NCI-H2029 (cell line): ENCODE results near the gene NAE1.
"Not testable (repeated sequence)": the region's sequence is repeated elsewhere in the genome, so short reads cannot be mapped to it uniquely, and the experiment has no call there.

Experiments used
- DNase-seq: peaks from one replicate; lab custom pipeline; 2025; lab: John Stamatoyannopoulos, UW

NAE1 gene

DNA sequence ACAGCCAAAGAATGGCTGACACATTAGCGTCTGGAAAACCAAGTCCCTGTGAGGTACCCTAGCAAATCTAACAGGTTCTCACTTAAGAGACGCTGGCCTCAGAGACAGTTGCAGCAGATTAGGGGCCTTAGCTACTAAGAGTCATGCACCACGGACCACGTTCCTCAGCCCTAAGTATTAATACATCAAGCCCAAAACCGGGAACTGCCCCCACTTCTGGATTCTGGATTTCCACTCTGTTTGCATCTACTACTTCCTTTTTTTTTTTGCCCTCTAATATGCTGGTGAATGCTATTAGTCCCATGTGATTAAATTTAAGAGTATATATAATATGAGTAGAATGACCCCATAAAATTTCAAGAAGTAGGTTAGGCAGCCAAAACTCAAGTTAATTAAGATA lies 28.6 kb downstream of the NAE1 start:
- DNase-seq, result no peak

DNA sequence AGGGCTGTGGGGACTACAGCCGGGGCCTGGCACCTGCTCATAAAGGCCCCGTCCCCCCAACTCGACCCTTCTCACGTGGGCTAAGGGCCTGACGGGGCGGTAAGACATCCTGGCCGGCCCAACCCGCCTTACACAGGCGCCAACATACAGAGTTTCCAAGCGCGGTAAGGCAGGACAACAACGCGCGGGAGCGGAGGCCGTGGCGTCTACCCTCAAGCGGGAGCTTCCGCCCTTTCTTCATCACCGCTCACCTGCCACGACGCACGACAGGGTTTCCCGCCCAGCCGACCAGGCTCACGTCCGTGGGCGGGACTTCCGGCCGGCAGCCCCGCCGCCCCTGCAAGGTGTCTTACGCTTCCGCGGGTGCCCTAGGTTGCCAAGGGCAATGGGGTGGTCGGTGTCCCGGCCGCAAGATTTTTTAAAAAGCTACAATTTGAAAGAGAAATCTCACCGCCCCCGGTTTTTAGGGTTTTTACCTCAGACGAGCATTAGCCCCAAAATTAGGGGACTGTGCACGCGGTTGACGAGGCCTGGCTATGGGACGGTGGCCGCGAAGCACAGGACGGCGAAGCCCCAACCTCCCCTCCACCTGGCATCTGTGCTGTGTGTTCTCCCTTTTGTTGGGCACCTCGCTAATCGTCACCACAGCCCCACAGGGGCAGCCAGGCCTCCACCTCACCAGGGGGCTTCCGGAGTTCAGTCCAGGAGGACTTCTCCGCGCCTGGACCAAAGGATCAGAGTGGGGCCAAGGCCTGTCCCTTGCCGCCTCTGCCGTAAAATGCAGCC lies 29.3 kb downstream of the NAE1 start, which contains the start of gene TERB1:
TSS of gene TERB1 (minus strand) at position 265 of the 786 bp plus-strand sequence. CDS start 4,786 bp downstream, outside the sequence.
- DNase-seq, result no peak

DNA sequence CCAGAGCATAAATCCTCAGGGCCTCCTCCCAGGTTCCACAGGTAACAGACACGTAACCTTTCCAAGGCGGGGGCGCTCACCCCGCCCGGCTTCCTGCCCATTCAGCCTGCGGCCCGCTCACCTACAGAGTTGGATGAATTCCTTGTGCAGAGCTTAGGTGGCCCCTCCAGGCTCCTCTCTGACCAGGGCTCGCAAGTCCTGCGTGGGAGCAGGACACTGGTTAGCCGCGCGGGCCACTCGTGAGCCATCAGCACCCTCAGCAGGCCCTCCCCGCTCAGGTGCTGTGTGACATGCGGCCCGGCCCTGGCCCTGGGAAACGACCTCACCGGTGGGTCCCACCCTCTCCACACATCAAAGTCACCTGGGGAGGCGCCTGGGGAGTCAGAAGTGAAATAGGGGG lies 29.9 kb downstream of the NAE1 start:
- no peak for DNase-seq

DNA sequence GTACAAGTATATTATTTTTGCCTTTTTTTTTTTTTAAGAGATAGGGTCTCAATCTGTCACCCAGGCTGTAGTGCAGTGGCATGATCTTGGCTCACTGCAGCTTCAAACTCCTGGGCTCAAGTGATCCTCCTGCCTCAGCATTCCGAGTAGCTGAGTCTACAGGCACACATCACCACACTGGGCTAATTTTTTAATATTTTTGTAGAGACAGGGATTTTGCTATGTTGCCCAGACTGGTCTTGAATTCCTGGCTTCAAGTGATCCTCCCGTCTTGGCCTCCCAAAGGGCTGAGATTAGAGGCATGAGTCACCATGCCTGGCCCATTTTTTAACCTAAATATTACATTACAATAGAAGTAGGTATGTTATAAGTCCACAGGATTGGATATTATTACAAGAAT lies 32.6 kb downstream of the NAE1 start:
- DNase-seq, result no peak

DNA sequence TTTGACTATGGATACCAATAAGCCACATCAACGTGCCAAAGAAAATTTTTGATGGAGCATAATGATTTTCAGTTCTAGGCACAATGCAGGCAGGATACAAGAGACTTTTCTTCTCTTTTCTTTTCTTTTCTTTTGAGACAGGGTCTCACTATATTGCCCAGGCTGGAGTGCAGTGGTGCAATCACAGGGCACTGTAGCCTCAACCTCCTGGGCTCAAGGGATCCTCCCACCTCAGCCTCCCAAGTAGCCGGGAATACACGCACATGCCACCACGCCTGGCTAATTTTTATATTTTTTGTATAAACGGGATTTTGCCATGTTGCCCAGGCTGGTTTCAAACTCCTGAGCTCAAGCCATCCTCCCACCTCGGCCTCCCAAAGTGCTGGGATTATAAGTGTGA lies 36.8 kb downstream of the NAE1 start:
- DNase-seq, result not testable (repeated sequence)

DNA sequence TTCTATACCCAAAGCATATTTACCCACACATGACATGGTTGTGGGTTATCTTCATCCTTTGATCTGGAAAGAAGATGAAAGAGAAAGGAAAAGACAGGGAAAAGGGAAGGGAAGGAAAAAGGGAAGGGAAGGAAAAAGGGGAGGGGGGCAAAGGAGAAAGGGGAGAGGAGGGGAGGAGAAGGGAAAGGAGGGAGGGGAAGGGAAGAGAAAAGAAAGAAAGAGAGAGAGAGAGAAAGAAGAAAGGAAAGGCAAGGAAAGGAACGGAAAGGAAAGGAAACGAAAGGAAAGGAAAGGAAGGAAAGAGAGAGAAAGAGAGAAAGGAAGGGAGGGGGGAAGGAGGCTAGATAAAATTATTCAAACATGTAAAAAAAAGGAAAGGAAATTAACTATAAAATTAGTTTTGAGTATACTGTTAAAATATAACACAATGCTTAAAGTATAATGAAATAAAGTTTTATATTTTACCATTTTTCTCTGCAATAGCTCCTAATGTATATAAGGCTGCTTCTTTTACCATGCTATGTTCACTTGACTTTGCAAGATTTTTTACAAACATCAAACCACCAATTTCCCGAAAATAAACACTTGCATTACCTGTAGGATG lies 40.5 kb downstream of the NAE1 start:
- DNase-seq, result no peak

DNA sequence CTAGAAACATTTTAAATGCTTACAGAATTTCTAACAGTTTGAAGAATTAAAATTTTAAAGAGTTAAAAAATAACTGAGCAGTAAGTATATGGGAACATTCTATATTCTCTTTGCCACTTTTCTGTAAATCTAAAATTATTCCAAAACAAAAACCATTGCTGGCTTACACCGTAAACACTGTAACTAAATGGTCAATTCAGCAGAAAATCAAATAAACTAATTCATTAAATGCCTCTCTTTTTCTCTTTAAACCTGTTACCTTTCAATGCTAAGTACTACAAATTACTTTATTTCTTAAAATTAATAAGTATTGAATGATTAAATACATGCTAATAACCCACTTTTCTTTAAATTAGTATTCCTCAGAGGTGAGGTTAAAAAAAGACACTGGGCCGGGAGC lies 43.3 kb downstream of the NAE1 start:
- no peak for DNase-seq

DNA sequence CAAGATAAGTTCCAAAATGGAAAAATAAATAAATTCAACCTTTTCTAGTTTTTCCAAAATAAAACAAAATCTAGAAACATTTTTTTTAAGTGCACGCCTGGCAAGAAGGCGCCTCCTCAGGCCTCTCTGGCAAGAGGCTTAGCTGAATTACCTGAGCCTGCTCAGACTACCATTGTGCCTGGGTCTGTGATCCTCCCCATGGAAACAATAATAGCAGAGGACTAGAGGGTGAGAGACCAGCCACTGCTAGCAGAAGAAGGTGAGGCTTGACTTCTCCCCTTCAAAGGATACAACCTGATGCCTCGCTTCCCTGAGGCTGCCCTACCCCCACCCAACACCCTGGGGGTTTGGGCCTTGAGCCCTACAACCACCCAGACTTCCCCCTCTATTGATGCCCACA lies 44.2 kb downstream of the NAE1 start:
- no peak for DNase-seq

DNA sequence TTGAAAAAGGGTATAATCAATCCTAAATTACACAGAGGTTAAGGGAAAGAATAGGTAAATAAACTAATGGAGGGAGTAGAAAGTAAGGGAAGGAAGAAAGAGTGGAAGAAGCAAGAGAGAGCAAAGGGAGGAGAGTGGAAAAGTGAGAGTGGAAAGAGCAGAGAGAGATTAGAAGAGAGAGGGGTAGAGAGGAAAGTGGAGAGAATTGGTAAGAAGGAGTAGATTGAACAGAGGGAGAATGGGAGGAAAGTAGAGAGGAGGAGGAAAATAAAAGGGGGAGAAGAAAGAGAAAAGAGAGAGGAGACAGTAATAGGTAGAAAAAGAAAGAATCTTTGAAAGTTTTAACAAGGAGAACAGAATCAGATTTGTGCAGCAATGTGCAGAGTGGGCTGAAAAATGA lies 54.3 kb downstream of the NAE1 start:
- DNase-seq, result no peak

DNA sequence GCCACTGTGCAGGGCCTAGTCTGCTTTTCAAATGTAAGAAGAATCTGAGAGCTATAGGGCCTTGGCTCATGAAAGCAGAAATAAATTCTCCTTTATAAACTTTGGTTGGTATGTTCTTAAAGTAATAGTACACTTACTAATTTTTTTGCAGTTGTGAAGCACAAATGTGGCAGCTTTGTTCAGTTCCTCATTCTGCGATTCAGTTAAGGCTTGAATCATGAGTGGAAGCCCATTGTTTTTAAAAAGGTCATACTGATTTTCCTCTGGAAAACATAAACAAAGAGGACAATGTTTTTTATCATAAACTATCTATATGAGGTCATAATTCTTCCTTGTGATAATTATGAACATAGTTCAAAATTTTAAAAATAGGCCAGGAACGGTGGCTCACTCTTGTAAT lies 55.8 kb downstream of the NAE1 start:
- no peak for DNase-seq

DNA sequence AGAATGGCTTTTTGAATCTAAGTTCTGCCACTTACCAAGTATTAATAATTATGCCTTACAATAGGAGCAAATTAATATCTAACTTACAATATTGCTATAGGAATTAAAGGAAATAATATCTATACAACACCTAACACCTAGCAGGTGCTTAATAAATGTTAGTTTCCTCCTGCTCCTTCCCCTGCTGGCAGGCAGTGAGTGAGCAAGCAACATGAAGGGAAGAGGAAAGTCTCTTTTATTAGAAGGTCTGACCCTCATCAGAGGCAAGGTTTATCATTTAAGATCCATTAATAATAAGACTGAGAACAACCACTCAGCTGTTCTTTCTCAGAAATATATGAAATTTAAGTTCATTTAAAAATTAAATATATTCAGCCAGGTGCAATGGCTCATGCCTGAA lies 72.7 kb downstream of the NAE1 start:
- no peak for DNase-seq

DNA sequence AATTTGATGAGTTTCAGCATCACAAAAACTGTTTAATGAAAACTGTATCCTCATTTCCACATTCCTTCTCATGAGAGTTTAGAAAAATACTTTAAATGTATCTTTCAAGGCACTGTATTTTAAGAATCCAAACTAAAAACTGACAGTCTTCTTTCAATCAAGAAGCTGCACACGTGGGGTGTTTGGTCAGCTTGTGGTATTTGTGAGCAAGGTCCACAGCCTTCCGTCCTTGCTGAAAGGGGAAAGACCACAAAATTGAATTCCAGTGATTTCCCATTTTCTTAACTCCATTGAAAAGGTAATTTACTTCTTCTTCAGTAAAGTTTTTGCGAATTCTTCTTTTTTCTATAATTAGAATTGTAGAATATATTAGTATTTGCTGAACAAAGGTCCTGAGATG lies 76.0 kb downstream of the NAE1 start:
- DNase-seq, result no peak

DNA sequence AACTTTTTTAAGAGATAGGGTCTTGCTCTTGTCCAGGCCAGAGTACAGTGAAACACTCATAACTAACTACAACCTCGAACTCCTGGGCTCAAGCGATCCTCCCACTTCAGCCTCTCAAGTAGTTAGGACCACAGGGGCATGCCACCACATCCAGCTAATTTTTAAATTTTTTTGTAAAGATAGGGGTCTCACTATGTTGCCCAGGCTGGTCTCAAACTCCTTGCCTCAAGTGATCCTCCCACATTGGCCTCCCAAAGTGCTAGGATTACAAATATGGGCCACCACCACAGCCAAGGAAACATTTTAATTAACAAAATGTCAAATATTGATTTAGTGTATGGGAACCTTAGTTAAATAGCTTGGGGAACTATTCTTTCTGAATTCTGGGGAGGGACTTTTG lies 76.6 kb downstream of the NAE1 start:
- DNase-seq, result no peak

DNA sequence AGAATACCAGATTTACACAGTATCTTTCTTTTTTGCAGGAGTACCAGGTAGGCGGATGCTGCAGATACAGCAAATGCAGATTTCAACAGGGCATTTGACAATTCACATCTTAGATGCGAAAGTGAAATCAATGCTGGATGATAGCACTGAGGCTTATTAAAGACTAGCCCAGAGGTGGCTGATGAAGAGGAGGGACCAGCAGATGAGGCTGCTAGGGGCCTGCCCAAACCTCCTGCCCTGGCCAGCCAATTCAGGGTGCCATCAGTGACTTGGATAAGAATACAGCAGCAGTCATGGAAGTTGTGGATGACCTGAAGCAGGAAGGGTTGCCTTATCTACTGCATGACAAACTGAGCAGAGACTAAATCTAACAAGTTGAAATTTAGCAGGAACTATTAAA lies 77.8 kb downstream of the NAE1 start:
- DNase-seq, result no peak
